NCI-H2081 treated with DMSO at 0.1 percent for 48 hours (cell line): Measurements from ENCODE around the gene SH3BP5L.
A peak's percentile ranks its signal among the peaks of the same experiment; 100 is the strongest.

Experiments used
- DNase-seq: peaks from one replicate; lab custom pipeline; 2025; lab: John Stamatoyannopoulos, UW

SH3BP5L gene

GRCh38 chr1:248825909-248826760, at the start of gene SH3BP5L:
Gene SH3BP5L, minus strand, starts transcription at chr1:248825915. Its CDS starts 980 bp downstream, at chr1:248824935.
- DNase-seq, result peak; percentile 93

DNA sequence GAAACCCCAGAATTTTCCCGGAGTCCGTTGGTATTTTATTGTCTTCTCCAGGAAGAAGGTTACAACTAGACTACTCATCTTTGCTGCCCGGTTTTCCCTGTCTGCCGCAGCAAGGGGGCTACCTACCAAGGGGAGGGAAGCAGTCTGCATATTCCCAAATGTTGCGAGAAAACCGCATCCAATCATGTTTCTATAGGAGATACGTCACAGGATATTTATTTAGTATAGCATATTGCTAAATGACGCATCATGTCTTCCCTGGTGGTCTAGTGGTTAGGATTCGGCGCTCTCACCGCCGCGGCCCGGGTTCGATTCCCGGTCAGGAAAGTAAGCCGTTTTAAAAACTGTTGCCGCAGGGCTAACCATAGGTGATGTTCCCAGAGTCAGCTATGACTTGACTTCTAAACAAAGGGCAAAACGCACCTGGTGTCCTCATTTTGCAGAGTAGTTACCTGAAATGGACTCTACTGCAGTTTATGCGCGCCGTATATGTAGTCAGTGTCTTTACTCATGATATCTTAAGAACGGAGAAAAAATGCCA, 48.3 kb upstream of the SH3BP5L start:
- peak; percentile 89 for DNase-seq

- DNase-seq, result peak; percentile 92
These were observed 47.8 kb upstream of the SH3BP5L start for GRCh38 chr1:248873409-248873992.

DNA sequence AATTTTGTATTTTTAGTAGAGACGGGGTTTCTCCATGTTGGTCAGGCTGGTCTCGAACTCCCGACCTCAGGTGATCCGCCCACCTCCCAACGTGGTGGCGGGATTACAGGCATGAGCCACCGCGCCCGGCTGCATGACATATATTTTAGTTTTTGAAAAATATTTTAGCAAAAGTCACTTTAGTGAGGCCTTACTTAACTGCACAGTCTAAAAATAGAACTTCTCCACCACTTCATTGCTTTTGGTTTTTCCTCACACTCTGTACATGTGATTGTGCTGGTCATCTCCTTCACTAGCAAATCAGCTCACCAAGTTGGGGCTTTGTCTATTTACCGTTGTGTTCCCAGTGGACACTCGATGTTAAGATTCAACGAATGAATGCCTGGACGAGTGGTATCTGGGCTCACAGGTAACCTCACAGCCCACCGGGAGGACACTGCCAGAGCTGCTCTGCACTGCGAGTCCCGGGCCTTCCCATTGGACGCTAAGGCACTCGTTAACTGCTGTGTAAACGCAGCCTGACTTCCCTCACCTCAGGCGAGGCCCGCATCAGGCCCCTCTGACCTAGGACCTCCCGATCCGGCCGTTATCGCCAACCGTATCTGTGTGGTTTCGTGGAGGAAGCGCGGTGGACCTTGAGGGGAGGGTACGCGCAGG, 47.2 kb upstream of the SH3BP5L start:
- DNase-seq, result no peak

- no peak for DNase-seq
These were observed 46.2 kb upstream of the SH3BP5L start for GRCh38 chr1:248871837-248872401.

DNA sequence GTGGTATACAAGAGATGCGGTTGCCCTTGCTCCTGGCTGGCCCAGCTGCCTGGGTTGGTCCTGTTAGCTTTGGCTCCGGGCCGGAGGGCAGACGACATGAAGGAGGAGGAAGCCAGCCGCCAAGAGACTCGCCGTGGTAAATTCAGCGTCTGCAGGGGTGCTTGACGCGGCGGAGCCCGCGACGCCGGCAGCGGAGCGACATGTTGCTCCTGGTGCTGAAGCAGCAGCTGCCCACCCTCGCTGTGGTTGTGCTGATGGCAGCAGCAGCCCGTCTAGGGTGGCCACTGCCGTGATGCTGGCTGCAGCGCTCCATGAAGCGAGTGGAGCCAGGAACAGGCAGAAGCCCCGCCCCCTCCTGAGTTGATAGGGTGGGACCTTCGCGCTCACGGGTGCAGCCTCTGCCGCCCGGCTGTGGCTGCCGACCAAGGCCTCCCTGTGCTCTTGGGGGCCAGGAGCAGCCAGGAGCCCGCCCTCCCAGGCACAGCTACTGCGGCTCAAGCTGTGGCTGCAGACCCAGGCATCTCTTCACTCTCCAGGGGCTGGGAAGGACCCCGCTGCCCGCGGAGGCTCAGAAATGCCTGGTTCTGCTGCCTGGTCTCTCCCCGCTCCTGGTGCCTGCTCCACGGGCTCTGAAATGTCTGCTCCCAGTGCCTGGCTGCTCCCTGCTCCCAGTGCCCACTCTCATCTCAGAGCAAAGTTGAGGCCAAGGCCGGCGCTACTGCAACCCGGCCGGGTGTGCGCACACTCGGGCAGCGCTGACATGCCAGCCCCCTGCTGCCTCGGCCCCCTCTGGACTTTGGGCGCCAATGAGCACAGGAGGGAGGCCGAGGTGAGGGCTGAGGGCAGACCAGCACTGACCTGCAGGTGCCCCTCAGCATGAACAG, 37.5 kb upstream of the SH3BP5L start:
- DNase-seq, result peak; percentile 48

DNA sequence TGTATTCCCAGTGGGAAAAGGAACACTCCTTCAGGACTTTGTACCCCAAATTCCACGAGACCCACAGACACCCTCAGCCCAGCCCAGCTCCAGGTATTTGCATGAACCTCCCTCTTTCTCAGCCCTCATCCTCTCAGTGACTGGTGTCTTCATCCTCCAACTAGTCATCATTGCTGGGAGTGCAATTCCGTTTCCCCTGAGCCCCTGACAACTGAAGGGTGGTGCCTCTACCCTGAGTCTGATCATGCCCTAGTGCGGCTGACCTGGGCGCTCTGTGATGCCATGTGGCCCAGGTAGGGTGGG, 36.9 kb upstream of the SH3BP5L start:
- DNase-seq, result no peak

- no peak for DNase-seq
These were observed 35.9 kb upstream of the SH3BP5L start for GRCh38 chr1:248861616-248862015.

DNA sequence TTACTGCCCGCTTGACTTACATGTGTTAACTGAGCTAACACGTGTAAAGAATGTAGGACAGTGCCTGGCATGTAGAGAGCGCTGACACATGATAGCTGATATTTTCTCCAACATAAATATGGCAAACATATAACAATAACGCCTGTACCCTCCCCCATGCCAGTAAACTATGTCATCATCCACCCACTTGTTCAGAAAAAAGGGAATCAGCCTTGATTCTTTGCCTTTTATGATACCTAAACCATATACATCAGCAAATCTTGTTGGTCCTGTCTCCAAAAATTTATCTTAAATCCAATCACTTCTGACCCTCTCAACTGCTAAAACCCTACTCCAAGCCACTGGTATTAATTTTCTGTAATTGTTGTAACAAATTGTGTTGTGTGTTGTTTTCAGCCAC, 34.3 kb upstream of the SH3BP5L start:
- no peak for DNase-seq

GRCh38 chr1:248858891-248859889, 33.5 kb upstream of the SH3BP5L start, which contains the start of gene ZNF692:
Gene ZNF692, minus strand, starts transcription at chr1:248859085. Its CDS starts 776 bp downstream, at chr1:248858309.
- DNase-seq, result peak; percentile 83

- no peak for DNase-seq
These were observed 32.6 kb upstream of the SH3BP5L start for GRCh38 chr1:248858096-248858890.

DNA sequence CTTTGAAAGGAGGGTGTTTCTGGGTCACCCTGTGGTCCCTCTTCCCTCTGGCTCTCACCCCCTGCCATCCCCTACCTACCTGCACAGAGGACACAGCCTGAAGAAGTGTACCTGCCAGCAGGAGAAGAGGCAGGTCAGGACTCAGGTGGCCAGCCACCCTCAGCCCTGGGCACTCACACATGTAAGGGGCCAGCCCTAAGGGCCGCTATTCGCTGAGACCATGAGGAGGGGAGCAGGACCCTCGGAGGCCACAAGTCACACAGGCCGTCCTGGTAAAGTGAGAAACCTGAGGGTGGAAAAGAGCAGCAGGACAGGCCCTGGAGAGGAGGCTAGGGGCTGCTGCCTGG, 32.0 kb upstream of the SH3BP5L start:
- no peak for DNase-seq

DNA sequence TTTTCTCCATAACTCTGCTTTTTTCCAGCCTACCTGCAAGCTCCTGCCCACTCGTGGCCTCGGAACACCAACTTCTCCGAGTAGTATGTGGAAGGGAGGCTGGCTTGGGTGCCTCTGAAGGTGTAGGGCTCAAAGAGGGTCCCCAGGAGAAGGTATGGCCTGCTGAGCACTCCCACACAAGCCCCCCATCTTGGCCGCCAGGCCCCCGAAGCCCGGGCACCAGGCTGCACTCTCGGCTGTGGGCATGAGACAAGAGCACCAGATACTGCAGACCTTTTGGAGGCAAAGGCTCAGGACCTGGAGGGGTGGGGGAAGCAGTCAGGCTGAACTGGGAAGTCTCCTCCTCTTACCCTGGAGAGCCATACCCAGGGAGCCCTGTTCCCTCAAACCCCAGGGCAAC, 31.5 kb upstream of the SH3BP5L start:
- no peak for DNase-seq

DNA sequence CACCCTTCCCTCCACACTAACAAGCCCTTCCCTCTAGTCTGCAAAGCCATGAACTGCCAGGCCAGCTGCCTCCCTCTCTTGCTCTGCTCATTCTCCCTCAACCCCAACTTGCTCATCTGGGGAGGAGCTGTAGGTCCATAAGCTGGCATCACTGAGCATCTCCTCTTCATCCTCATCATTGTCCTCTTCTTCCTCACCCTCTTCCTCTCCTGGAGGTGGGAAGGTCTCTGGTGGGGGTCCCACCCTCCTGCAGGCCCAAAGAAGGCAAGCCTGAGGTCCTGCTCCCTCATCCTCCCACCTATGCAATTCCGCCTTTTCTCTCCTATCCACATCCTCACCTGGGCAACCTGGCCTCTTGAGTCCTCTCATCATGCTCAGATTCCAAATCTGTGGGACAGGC, 30.5 kb upstream of the SH3BP5L start:
- no peak for DNase-seq

GRCh38 chr1:248855580-248855979, 29.9 kb upstream of the SH3BP5L start:
- DNase-seq, result no peak

- DNase-seq, result no peak
These were observed 28.1 kb upstream of the SH3BP5L start for GRCh38 chr1:248853663-248854375.

GRCh38 chr1:248852481-248853405, 27.0 kb upstream of the SH3BP5L start:
- no peak for DNase-seq

GRCh38 chr1:248851390-248851789, 25.7 kb upstream of the SH3BP5L start:
- no peak for DNase-seq
